Measurements from ENCODE around the gene VAMP5.

- TF ChIP-seq EZH2 (IDR thresholded peaks at IDR 0.05; ENCODE audit: borderline replicate concordance) (no peak), CTCF (IDR thresholded peaks at IDR 0.05; ENCODE audit: poor library complexity) (no peak), EZH2phosphoT487 (IDR thresholded peaks at IDR 0.05; ENCODE audit: low read depth, severe bottlenecking, unreplicated experiment) (no peak)
Measured at GRCh38 chr2:85602476-85603234, 18.4 kb downstream of the VAMP5 start, which contains the start of gene TMEM150A.

Measured in hepatocyte (in vitro differentiated cells).